Measurements from ENCODE around the gene SMOC1.
"Not testable (repeated sequence)": the region's sequence is repeated elsewhere in the genome, so short reads cannot be mapped to it uniquely, and the experiment has no call there.

SMOC1 gene

GRCh38 chr14:69887740-69888657 is 8.8 kb downstream of the SMOC1 start:
- DNase-seq (ENCODE audit: low spot score in 2 of 2): no peak
- H3K4me3 Mint-ChIP-seq: no peak overlapping the region
- no peaks in the 10 kb centered on the region for H3K9me3 Mint-ChIP-seq
- H3K36me3 Mint-ChIP-seq (ENCODE audit: insufficient read depth): no peaks in the 10 kb centered on the region
- H3K27me3 Mint-ChIP-seq: peaks cover 69% of the 10 kb centered on the region
- ATAC-seq (replicated peaks; ENCODE audit: extremely low read depth, poor library complexity, severe bottlenecking): no peak
- H3K27ac Mint-ChIP-seq (ENCODE audit: low read depth): no peak overlapping the region
- H3K4me1 Mint-ChIP-seq: no peaks in the 10 kb centered on the region

- no peaks in the 10 kb centered on the region for H3K9me3 Mint-ChIP-seq
- ATAC-seq (replicated peaks; ENCODE audit: extremely low read depth, poor library complexity, severe bottlenecking) (no peak), DNase-seq (ENCODE audit: low spot score in 2 of 2) (no peak)
- no peak overlapping the region for H3K27ac Mint-ChIP-seq (ENCODE audit: low read depth)
- H3K4me1 Mint-ChIP-seq: no peaks in the 10 kb centered on the region
- peaks cover 76% of the 10 kb centered on the region for H3K27me3 Mint-ChIP-seq
- no peak overlapping the region for H3K4me3 Mint-ChIP-seq
- peaks cover 2% of the 10 kb centered on the region for H3K36me3 Mint-ChIP-seq (ENCODE audit: insufficient read depth)
Measured at GRCh38 chr14:69891422-69891821, 12.2 kb downstream of the SMOC1 start.

GRCh38 chr14:69895109-69895508 is 15.9 kb downstream of the SMOC1 start:
- Mint-ChIP-seq H3K9me3 (peaks cover 17% of the 10 kb centered on the region), H3K36me3 (ENCODE audit: insufficient read depth) (peaks cover 4% of the 10 kb centered on the region), H3K4me1 (no peaks in the 10 kb centered on the region), H3K4me3 (no peak overlapping the region), H3K27ac (ENCODE audit: low read depth) (no peak overlapping the region), H3K27me3 (peaks cover 59% of the 10 kb centered on the region)
- ATAC-seq (replicated peaks; ENCODE audit: extremely low read depth, poor library complexity, severe bottlenecking) (no peak), DNase-seq (ENCODE audit: low spot score in 2 of 2) (no peak)

GRCh38 chr14:69896080-69896479 is 16.9 kb downstream of the SMOC1 start:
- Mint-ChIP-seq H3K27ac (ENCODE audit: low read depth) (no peak overlapping the region), H3K9me3 (peaks cover 17% of the 10 kb centered on the region), H3K4me3 (no peak overlapping the region), H3K36me3 (ENCODE audit: insufficient read depth) (peaks cover 4% of the 10 kb centered on the region), H3K4me1 (no peaks in the 10 kb centered on the region), H3K27me3 (peaks cover 57% of the 10 kb centered on the region)
- DNase-seq (ENCODE audit: low spot score in 2 of 2) (no peak), ATAC-seq (replicated peaks; ENCODE audit: extremely low read depth, poor library complexity, severe bottlenecking) (no peak)

- Mint-ChIP-seq H3K4me1 (no peaks in the 10 kb centered on the region), H3K27ac (ENCODE audit: low read depth) (no peak overlapping the region), H3K4me3 (no peak overlapping the region), H3K9me3 (peaks cover 17% of the 10 kb centered on the region), H3K27me3 (peaks cover 48% of the 10 kb centered on the region), H3K36me3 (ENCODE audit: insufficient read depth) (peaks cover 4% of the 10 kb centered on the region)
- ATAC-seq (replicated peaks; ENCODE audit: extremely low read depth, poor library complexity, severe bottlenecking) (no peak), DNase-seq (ENCODE audit: low spot score in 2 of 2) (no peak)
Measured at GRCh38 chr14:69896972-69897371, 17.8 kb downstream of the SMOC1 start.

GRCh38 chr14:69900603-69901002 is 21.4 kb downstream of the SMOC1 start:
- no peak for ATAC-seq (replicated peaks; ENCODE audit: extremely low read depth, poor library complexity, severe bottlenecking)
- H3K27ac Mint-ChIP-seq (ENCODE audit: low read depth): no peak overlapping the region
- no peak for DNase-seq (ENCODE audit: low spot score in 2 of 2)
- peaks cover 12% of the 10 kb centered on the region for H3K27me3 Mint-ChIP-seq
- H3K4me3 Mint-ChIP-seq: no peak overlapping the region
- no peaks in the 10 kb centered on the region for H3K4me1 Mint-ChIP-seq
- H3K9me3 Mint-ChIP-seq: peaks cover 17% of the 10 kb centered on the region
- peaks cover 2% of the 10 kb centered on the region for H3K36me3 Mint-ChIP-seq (ENCODE audit: insufficient read depth)

- ATAC-seq (replicated peaks; ENCODE audit: extremely low read depth, poor library complexity, severe bottlenecking) (no peak), DNase-seq (ENCODE audit: low spot score in 2 of 2) (no peak)
- Mint-ChIP-seq H3K4me3 (no peak overlapping the region), H3K9me3 (peaks cover 17% of the 10 kb centered on the region), H3K36me3 (ENCODE audit: insufficient read depth) (peaks cover 2% of the 10 kb centered on the region), H3K27ac (ENCODE audit: low read depth) (no peak overlapping the region), H3K4me1 (no peaks in the 10 kb centered on the region), H3K27me3 (peaks cover 5% of the 10 kb centered on the region)
Measured at GRCh38 chr14:69901113-69901951, 22.1 kb downstream of the SMOC1 start.

- not testable (repeated sequence) for H3K4me1 Mint-ChIP-seq; H3K27ac Mint-ChIP-seq (ENCODE audit: low read depth); DNase-seq (ENCODE audit: low spot score in 2 of 2); ATAC-seq (replicated peaks; ENCODE audit: extremely low read depth, poor library complexity, severe bottlenecking); H3K27me3 Mint-ChIP-seq; H3K4me3 Mint-ChIP-seq; H3K9me3 Mint-ChIP-seq; H3K36me3 Mint-ChIP-seq (ENCODE audit: insufficient read depth)
Measured at GRCh38 chr14:69903046-69903445, 23.8 kb downstream of the SMOC1 start.

GRCh38 chr14:69904246-69904645 is 25.0 kb downstream of the SMOC1 start:
- no peak for ATAC-seq (replicated peaks; ENCODE audit: extremely low read depth, poor library complexity, severe bottlenecking)
- no peak for DNase-seq (ENCODE audit: low spot score in 2 of 2)
- Mint-ChIP-seq H3K4me3 (no peak overlapping the region), H3K27ac (ENCODE audit: low read depth) (no peak overlapping the region), H3K9me3 (no peaks in the 10 kb centered on the region), H3K36me3 (ENCODE audit: insufficient read depth) (no peaks in the 10 kb centered on the region), H3K4me1 (no peaks in the 10 kb centered on the region), H3K27me3 (no peaks in the 10 kb centered on the region)

GRCh38 chr14:69906201-69906600 is 27.0 kb downstream of the SMOC1 start:
- Mint-ChIP-seq H3K4me1 (no peaks in the 10 kb centered on the region), H3K27me3 (no peaks in the 10 kb centered on the region), H3K36me3 (ENCODE audit: insufficient read depth) (no peaks in the 10 kb centered on the region), H3K4me3 (no peak overlapping the region), H3K9me3 (no peaks in the 10 kb centered on the region), H3K27ac (ENCODE audit: low read depth) (no peak overlapping the region)
- DNase-seq (ENCODE audit: low spot score in 2 of 2) (no peak), ATAC-seq (replicated peaks; ENCODE audit: extremely low read depth, poor library complexity, severe bottlenecking) (no peak)

GRCh38 chr14:69909826-69910550 is 30.8 kb downstream of the SMOC1 start:
- Mint-ChIP-seq H3K9me3 (no peaks in the 10 kb centered on the region), H3K4me3 (no peak overlapping the region), H3K27me3 (peaks cover 14% of the 10 kb centered on the region), H3K4me1 (no peaks in the 10 kb centered on the region), H3K27ac (ENCODE audit: low read depth) (no peak overlapping the region), H3K36me3 (ENCODE audit: insufficient read depth) (no peaks in the 10 kb centered on the region)
- ATAC-seq (replicated peaks; ENCODE audit: extremely low read depth, poor library complexity, severe bottlenecking): no peak
- DNase-seq (ENCODE audit: low spot score in 2 of 2): no peak

- ATAC-seq (replicated peaks; ENCODE audit: extremely low read depth, poor library complexity, severe bottlenecking) (no peak), DNase-seq (ENCODE audit: low spot score in 2 of 2) (no peak)
- H3K27me3 Mint-ChIP-seq: peaks cover 23% of the 10 kb centered on the region
- H3K9me3 Mint-ChIP-seq: no peaks in the 10 kb centered on the region
- H3K4me1 Mint-ChIP-seq: no peaks in the 10 kb centered on the region
- H3K4me3 Mint-ChIP-seq: no peak overlapping the region
- H3K36me3 Mint-ChIP-seq (ENCODE audit: insufficient read depth): no peaks in the 10 kb centered on the region
- no peak overlapping the region for H3K27ac Mint-ChIP-seq (ENCODE audit: low read depth)
Measured at GRCh38 chr14:69910871-69911270, 31.7 kb downstream of the SMOC1 start.

All from central memory CD8-positive, alpha-beta T cell (primary cell).